Sigmoid colon (tissue), 4 donors: ENCODE data around the gene ADA.

Experiments used
- CTCF ChIP-seq, 4 experiments: fragments of 450-650 bp in 3 of 4; fragments of 200-600 bp in 1 of 4; IDR thresholded peaks; one replicate each; pipeline ENCODE4 v1.5.1; 2016 to 2019; ENCODE audit warnings: antibody characterized with exemption in 4 of 4, mild to moderate bottlenecking in 3 of 4, moderate library complexity in 2 of 4
- EP300 ChIP-seq, 4 donors: sonication (generic); formaldehyde crosslinking; IDR thresholded peaks; one replicate each; pipeline ENCODE4 v1.6.1; 2017; ENCODE audit warnings: antibody characterized with exemption in 4 of 4

GRCh38 chr20:44660581-44660980 is 9.1 kb upstream of the ADA start:
- TF ChIP-seq CTCF (IDR thresholded peaks at IDR 0.05) = no peak
- no peak for TF ChIP-seq EP300 (IDR thresholded peaks at IDR 0.05)
